ENCODE measurements around the gene LPCAT4.
"Not testable (repeated sequence)": the region's sequence is repeated elsewhere in the genome, so short reads cannot be mapped to it uniquely, and the experiment has no call there.

Gene LPCAT4

GRCh38 chr15:34362047-34362773 lies 4.8 kb downstream of the LPCAT4 start:
- DNase-seq = no peak

- no peak for DNase-seq
Measured at GRCh38 chr15:34361278-34361677, 5.7 kb downstream of the LPCAT4 start.

DNA sequence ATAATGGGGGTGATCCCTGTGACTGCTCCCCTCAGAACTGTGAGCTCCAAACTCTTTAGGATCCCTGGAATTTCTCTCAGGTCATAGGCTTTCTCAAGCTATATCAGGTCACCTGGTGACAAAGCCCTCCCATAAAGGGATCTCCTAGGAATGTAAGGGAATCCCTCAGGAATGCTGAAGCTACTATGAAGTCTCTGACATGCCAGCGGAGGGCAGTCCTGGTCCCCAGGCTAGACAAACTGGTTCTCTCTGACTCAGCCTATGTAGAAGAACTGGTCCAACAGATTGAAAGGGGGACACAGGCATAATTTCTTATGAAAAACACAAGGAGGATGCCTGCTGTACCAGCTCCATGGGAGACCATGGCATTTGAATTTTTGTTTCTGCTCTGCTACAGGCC lies 6.7 kb downstream of the LPCAT4 start:
- DNase-seq = no peak

- DNase-seq = no peak
Measured at GRCh38 chr15:34359416-34359815, 7.6 kb downstream of the LPCAT4 start.

DNA sequence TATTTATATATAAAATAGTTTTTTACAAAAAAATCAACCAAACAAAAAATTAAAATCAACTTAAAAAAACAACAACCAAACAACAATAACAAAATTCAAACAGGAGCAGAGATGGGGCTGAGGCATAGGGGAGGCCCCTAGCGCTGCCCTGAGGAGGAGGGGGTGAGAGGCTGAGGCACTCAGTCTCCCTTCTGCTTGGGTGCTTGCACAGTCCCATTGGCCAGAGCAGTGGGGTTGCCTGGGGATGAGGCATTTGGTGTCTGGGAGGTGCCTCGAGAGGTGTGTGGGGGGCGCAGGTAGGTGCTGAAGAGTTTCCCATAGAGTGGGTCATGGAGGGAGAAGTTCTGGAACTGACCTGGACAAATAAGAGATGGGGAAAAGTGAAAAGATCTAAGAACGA lies 8.0 kb downstream of the LPCAT4 start:
- no peak for DNase-seq

DNA sequence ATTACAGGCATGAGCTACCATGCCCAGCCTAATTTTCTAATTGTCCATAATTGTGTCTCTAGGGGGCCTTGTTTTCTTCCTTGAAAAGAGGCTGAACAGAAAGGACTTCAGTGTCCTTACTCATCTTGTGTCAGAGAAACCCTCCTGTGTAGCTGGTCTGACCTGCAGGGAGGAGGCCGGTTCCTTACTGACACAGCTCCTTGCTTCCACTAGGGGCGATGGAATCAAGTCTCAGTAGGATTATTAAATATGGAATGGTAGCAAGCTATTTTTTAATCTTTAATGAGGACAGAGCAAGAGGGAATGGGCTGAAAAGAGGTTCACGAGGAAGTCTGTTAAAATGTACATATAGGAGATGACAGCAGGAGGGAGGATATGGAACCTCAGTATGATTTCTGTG lies 8.6 kb downstream of the LPCAT4 start:
- no peak for DNase-seq

DNA sequence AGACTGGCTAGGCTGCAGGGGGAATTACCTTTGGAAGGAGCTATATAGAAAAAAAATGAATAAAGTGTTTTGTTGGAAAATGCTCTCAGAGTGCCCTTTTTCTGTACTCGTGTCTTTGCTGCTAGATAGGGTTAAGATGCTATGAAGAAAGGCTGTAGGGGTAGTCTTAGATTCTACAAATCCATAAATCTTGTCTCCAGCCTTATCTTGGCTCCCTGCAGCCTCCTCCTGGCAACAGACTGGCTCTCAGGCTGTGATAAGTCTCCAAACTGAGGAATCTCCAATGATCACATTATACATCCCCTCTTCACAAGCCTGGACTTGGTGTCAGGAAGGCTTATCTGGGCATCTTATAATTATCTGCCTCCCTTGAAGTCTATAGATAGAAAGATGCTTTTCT lies 9.3 kb downstream of the LPCAT4 start:
- no peak for DNase-seq

DNA sequence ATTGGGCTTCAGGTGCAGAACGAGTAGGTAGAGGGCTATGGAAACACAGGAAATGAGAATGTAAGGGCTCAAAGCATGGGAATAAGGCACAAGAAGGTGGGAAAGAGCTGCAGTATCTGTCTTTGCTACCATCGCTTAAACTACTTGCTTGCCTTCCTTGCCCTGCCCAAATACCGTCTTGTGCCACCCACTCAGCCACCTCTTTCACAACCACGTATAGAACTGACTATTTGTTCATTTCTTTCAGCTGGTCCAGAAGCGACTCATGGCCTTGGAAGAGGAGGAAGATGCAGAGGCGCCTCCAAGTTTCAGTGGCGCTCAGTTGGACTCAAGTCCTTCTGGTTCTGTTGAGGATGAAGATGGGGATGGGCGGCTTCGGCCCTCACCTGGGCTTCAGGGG lies 11.8 kb downstream of the LPCAT4 start:
- DNase-seq = no peak

- DNase-seq = no peak
Measured at GRCh38 chr15:34354286-34354685, 12.7 kb downstream of the LPCAT4 start.

- no peak for DNase-seq
Measured at GRCh38 chr15:34353627-34354026, 13.4 kb downstream of the LPCAT4 start.

- not testable (repeated sequence) for DNase-seq
Measured at GRCh38 chr15:34352996-34353395, 14.0 kb downstream of the LPCAT4 start.

GRCh38 chr15:34349769-34350168 lies 17.2 kb downstream of the LPCAT4 start:
- no peak for DNase-seq

DNA sequence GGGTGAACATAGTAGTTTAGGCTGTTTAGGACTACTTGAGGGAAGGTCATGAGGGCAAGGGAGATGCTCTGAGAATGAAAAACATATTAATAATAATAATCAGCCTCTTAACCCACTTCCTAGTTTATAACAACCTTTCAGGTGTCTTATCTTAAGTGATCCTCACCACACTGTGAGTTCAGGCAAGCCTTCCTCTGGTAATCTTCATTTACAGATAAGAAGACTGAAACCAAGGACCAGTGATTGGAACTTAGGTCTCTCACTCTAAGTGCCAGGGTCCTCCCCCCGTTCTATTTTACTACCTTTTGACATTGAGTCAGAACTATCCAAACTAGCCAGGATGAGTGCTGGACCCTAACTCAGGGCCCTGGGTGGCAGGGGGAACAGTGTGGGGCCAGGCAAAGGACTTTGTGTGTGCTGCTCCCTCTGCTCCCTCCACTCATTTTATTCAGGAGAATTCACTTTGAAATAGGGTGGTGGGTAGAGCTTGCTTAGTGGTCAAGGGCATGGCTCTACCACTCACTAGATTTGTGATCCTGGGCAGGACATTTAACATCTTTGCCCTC lies 18.2 kb downstream of the LPCAT4 start:
- no peak for DNase-seq

DNA sequence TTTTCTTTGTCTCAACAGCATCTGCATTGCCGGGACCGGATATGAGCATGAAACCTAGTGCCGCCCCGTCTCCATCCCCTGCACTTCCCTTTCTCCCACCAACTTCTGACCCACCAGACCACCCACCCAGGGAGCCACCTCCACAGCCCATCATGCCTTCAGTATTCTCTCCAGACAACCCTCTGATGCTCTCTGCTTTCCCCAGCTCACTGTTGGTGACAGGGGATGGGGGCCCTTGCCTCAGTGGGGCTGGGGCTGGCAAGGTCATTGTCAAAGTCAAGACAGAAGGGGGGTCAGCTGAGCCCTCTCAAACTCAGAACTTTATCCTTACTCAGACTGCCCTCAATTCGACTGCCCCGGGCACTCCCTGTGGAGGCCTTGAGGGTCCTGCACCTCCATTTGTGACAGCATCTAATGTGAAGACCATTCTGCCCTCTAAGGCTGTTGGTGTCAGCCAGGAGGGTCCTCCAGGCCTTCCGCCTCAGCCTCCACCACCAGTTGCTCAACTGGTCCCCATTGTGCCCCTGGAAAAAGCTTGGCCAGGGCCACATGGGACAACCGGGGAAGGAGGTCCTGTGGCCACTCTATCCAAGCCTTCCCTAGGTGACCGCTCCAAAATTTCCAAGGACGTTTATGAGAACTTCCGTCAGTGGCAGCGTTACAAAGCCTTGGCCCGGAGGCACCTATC lies 18.9 kb downstream of the LPCAT4 start:
- DNase-seq = no peak

GRCh38 chr15:34342737-34343575 lies 24.0 kb downstream of the LPCAT4 start, which contains the start of the genes NOP10 and NUTM1:
TSS of gene NOP10 (minus strand) at chr15:34343136. CDS start at chr15:34343073, 63 bp downstream.
TSS of gene NUTM1 (plus strand) at chr15:34343315. CDS start at chr15:34343697, 382 bp downstream.
- DNase-seq = peak; percentile 92

DNA sequence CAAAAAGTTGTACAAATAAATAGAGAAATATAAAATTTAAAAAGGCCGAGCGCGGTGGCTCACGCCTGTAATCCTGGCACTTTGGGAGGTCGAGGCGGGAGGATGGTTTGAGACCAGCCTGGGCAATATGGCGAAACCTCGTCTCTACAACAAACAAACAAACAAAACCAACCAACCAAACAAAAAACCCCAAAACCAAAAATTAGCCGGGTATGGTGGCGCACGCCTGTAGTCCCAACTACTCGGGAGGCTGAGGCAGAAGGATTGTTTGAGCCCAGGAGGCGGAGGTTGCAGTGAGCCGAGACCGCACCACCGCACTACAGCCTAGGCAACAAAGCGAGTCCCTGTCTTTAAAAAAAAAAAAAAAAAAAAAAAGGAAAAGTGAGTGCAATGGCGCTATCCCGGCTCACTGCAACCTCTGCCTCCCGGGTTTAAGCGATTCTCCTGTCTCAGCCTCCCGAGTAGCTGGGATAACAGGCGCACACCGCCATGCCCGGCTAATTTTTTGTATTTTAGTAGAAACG lies 24.7 kb downstream of the LPCAT4 start:
- not testable (repeated sequence) for DNase-seq

- no peak for DNase-seq
Measured at GRCh38 chr15:34341381-34342212, 25.4 kb downstream of the LPCAT4 start.

DNA sequence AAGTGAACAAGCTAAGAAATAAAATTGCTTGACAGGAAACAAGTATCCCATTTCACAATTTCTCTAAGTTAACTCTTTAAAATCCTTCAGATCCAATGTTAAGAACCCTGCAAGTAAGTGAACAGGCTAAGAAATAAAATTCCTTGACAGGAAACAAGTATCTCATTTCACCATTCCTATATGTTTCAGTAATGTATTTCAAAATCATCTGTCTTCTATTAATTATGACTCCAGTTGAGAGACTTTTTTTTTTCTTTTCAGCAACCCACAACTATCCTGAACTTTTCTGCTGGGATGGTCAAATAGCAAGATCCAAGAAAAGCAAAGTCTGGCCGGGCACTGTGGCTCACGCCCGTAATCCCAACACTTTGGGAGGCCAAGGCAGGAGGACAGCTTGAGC lies 27.1 kb downstream of the LPCAT4 start:
- no peak for DNase-seq

- DNase-seq = no peak
Measured at GRCh38 chr15:34338347-34338746, 28.6 kb downstream of the LPCAT4 start.

DNA sequence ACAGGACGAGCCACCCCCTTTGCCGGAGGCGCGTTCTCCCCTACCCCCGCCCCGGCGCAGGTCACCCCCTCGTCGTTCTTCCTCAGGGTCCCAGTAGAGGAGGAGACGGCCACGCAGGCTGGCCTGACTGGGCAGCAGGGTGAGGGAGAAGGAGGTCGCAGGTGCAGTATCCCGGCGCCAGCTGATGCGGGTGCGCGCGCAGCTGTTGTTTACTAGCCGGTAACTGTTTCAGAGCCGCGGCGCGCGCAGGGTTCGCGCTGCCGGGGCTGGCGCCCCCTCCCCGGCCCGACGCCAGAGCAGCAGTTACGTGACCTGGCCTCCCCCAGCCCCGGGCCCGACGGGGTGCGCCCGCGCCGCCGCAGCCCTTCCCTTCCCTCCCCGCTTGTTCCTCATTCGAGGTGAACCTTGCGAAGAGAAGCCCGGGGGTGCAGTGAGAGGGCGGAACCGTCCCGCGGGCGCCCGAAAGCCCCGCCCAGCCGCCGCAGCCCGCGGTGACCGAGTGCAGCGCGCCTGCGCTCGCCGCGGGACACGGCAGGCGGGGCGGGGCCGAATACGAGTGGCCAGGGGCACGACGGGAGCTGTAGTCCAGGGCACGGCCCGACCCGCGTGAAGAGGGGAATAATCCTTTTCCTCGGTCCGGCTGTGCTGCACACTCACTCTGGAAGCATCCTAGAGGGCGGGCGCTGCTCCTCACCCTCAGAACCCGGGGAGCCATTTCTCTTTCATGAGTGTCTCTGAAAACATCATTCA lies 29.3 kb downstream of the LPCAT4 start, which contains the start of gene SLC12A6:
SLC12A6 (minus strand) TSS at position 225 of the 750 bp plus-strand sequence. CDS start 1,101 bp downstream, outside the sequence.
- DNase-seq = peak; percentile 92

- DNase-seq = no peak
Measured at GRCh38 chr15:34336991-34337556, 29.9 kb downstream of the LPCAT4 start.

All from activated naive CD4-positive, alpha-beta T cell treated with anti-CD3 and anti-CD28 coated beads, Interleukin-2, amount 50 U/mL, for 16 hours (primary cell).